GM12878 (cell line): ENCODE data around the gene PIP5KL1. TPM values are rescaled to one million over a fixed set of nuclear protein-coding genes. Genes with fewer than 3 reads are reported as not detected.

Source experiments
- ATAC-seq: fragments of 200-7000 bp; cut with Tn5 transposase; 3 replicates; pipeline ENCODE4 v1.9.1; 2020; ENCODE audit warnings: mild to moderate bottlenecking, moderate library complexity
- BruUV-seq: library from RNA; stranded (reverse); fragments of 400-500 nt; replicated peaks from 2 replicates; lab custom pipeline; 2021; lab: Mats Ljungman, UMichigan
- CTCF ChIA-PET: fragments of 300-600 bp; sonication (Branson Sonifier 250); formaldehyde crosslinking; extraction: SDS; loops from one replicate; lab custom pipeline; 2021; ENCODE audit warnings: inconsistent platforms; lab: Yijun Ruan, JAX
- POLR2A ChIA-PET: fragments of 350-600 bp; formaldehyde crosslinking; extraction: SDS; loops from one replicate; lab custom pipeline; 2021; ENCODE audit warnings: inconsistent platforms; lab: Charles Lee
- RAD21 ChIA-PET: fragments of 300-600 bp; sonication (Branson Sonifier 250); formaldehyde crosslinking; loops from one replicate; lab custom pipeline; 2023; ENCODE audit warnings: antibody characterized with exemption; ENCODE audit not compliant: unreplicated experiment; lab: Charles Lee
- SMC1A ChIA-PET: fragments of 300-600 bp; sonication (Branson Sonifier 250); formaldehyde crosslinking; loops from one replicate; lab custom pipeline; 2023; ENCODE audit not compliant: unreplicated experiment, uncharacterized antibody; lab: Charles Lee
- DNase-seq: peaks from one replicate; pipeline ENCODE4 v3.0.0-alpha.2; 2011; ENCODE audit warnings: low read depth, low spot score
- FAIRE-seq: peaks from 3 replicates; lab custom pipeline; 2011; peaks lifted over from hg19 to GRCh38; lab: Jason Lieb, UNC
- H2AFZ ChIP-seq: 2 replicates; pipeline ENCODE4 v1.6.0; 2011; ENCODE audit warnings: low read depth, low read length, control low read depth; ENCODE audit not compliant: control insufficient read depth
- H3K27ac ChIP-seq: 2 replicates; pipeline ENCODE4 v1.5.1; 2011; ENCODE audit warnings: control low read depth; ENCODE audit not compliant: control insufficient read depth, insufficient read depth
- H3K27me3 ChIP-seq, 2 experiments: replicated peaks in 1 of 2; 2 replicates each; pipeline versions ENCODE4 v1.6.0 to v1.6.1; 2011; ENCODE audit warnings: low read length in 1 of 2; ENCODE audit not compliant: control insufficient read depth in 2 of 2, insufficient read depth in 2 of 2
- H3K36me3 ChIP-seq, 2 experiments: 2 replicates each; pipeline ENCODE4 v1.5.1; 2011; ENCODE audit warnings: low read length in 1 of 2; ENCODE audit not compliant: control insufficient read depth in 2 of 2, insufficient read depth in 2 of 2
- H3K4me1 ChIP-seq: 2 replicates; pipeline ENCODE4 v1.6.1; 2011; ENCODE audit warnings: mild to moderate bottlenecking, low read length, moderate library complexity, mixed read lengths; ENCODE audit not compliant: control insufficient read depth, insufficient read depth
- H3K4me2 ChIP-seq: 2 replicates; pipeline ENCODE4 v1.6.0; 2011; ENCODE audit warnings: control low read depth; ENCODE audit not compliant: control insufficient read depth, insufficient read depth
- H3K4me3 ChIP-seq: fragments of 200-600 bp; sonication (generic); 2 replicates; pipeline ENCODE4 v1.5.1; 2016
- H3K79me2 ChIP-seq: 2 replicates; pipeline ENCODE4 v1.6.0; 2011; ENCODE audit warnings: low read length; ENCODE audit not compliant: control insufficient read depth, insufficient read depth
- H3K9ac ChIP-seq: 2 replicates; pipeline ENCODE4 v1.8.0; 2011; ENCODE audit warnings: low read length, control low read depth, mixed read lengths; ENCODE audit not compliant: control insufficient read depth, insufficient read depth
- H3K9me3 ChIP-seq: replicated peaks from 3 replicates; pipeline ENCODE4 v1.5.1; 2011; ENCODE audit warnings: mild to moderate bottlenecking, low read length; ENCODE audit not compliant: control insufficient read depth, insufficient read depth
- H4K20me1 ChIP-seq: 2 replicates; pipeline ENCODE4 v1.6.0; 2011; ENCODE audit not compliant: control insufficient read depth, insufficient read depth
- EGR1 ChIP-seq, 2 experiments: IDR thresholded peaks; 1 replicate in 1 of 2; 2 replicates in 1 of 2; pipeline ENCODE4 v1.6.1; 2011 to 2012; ENCODE audit warnings: low read depth in 2 of 2, low read length in 2 of 2, borderline replicate concordance in 1 of 2, mild to moderate bottlenecking in 1 of 2, moderate library complexity in 1 of 2
- HDAC6 ChIP-seq: fragments of 200-600 bp; sonication (generic); IDR thresholded peaks from one replicate; pipeline ENCODE4 v1.8.0; 2017; ENCODE audit warnings: antibody characterized with exemption; ENCODE audit not compliant: unreplicated experiment
- MEF2B ChIP-seq: fragments of 450-650 bp; IDR thresholded peaks from 2 replicates; pipeline ENCODE4 v1.6.1; 2018; ENCODE audit warnings: mild to moderate bottlenecking, moderate library complexity; ENCODE audit not compliant: partially characterized antibody, poor library complexity, severe bottlenecking
- MTA3 ChIP-seq: IDR thresholded peaks from 2 replicates; pipeline ENCODE4 v1.6.1; 2012; ENCODE audit warnings: low read length, inconsistent platforms, borderline replicate concordance
- SUZ12 ChIP-seq: fragments of 200-600 bp; sonication (generic); IDR thresholded peaks from one replicate; pipeline ENCODE4 v1.6.1; 2018; ENCODE audit warnings: antibody characterized with exemption, mild to moderate bottlenecking; ENCODE audit not compliant: unreplicated experiment
- ZNF622 ChIP-seq: fragments of 450-650 bp; IDR thresholded peaks from 2 replicates; pipeline ENCODE4 v1.6.1; 2017; ENCODE audit warnings: mild to moderate bottlenecking, inconsistent platforms
- WGBS: methylation state at CpG from one replicate; pipeline ENCODE4 v1.1.6; 2016; ENCODE audit warnings: low lambda C conversion rate; ENCODE audit not compliant: insufficient replicate concordance, insufficient coverage; ENCODE audit errors: missing lambda C conversion rate; 5-methylcytosine and 5-hydroxymethylcytosine counted together
- in situ Hi-C: fragments of 300-500 bp; cut with MboI; formaldehyde crosslinking; loops from 9 replicates; pipeline ENCODE4 v1.14.3; 2018; ENCODE audit warnings: mixed read lengths
- intact Hi-C: fragments of 100-400 bp; cut with micrococcal nuclease; formaldehyde crosslinking; loops from one replicate; pipeline ENCODE4 v1.14.2; 2022; ENCODE audit not compliant: unreplicated experiment
- polyA plus RNA-seq, 11 experiments: library from polyadenylated mRNA; depleted of rRNA in 4 of 11; unstranded in 6 of 11; stranded (reverse) in 5 of 11; fragments of >200 nt; fragmentation: Nextera tagmentation in 4 of 11; fragmentation: Illumina TruSeq in 1 of 11; extraction: Ambion mirVana in 4 of 11; extraction: Trizol in 1 of 11; gene quantifications; 1 replicate in 1 of 11; 2 replicates in 10 of 11; pipeline versions ENCODE4 v1.2.1 to v1.2.3, GENCODE V29; 2011 to 2016; ENCODE audit warnings: inconsistent platforms in 2 of 11, missing spikeins in 2 of 11, low read depth in 1 of 11
- total RNA-seq, 4 experiments: library from RNA; depleted of rRNA in 3 of 4; stranded (reverse); fragments of >200 nt in 3 of 4; fragmentation: Illumina TruSeq in 1 of 4; extraction: Trizol in 1 of 4; gene quantifications; 2 replicates each; pipeline versions ENCODE4 v1.2.1 to v1.2.3, GENCODE V29; 2013 to 2021
- TF ChIP-seq, protein P1 (sequence below): fragments of 450-650 bp; IDR thresholded peaks from 2 replicates; pipeline ENCODE4 v1.6.1; 2016; ENCODE audit warnings: mild to moderate bottlenecking, moderate library complexity, borderline replicate concordance

Gene PIP5KL1
- total and polyA plus RNA-seq, 10 of the 15 experiments (the other 5 are each of a cell fraction or from before 2014, with no cell fraction given): 0.04 to 0.67 (median 0.43) TPM; not detected in 2

DNA sequence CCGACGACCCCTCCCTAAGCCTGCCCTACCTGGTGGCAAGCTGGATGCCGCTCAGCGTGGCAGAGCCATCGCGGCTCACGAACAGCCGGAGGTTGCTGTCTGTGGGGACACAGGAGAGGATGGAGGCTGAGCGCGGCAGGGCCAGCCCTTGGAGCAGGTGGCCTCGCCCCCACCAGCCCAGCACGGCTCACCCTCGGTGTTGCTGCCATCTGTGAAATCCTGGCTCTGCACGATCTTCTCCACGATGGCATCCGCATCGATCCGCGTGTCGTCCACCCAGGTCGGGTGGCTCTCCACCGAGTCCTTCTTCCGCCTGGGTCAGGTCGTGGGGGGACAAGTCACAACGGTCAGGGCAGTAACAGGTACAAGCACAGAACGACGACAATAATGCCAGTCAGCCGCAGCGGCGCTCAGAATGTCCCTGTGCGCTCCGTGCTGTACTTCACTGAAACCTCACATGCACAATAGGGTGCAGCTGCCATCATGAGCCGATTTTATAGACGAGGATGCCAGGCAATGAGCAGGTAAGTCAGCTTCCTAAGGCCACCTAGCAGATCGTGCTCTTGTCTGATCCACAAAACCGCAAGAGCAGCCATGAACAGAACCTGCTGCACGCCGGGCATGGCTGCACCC, 14.1 kb upstream of the PIP5KL1 start:
- FAIRE-seq (no peak), DNase-seq (no peak), ATAC-seq (no peak)
- Histone ChIP-seq H4K20me1 (no peaks in the 10 kb centered on the region), H3K27me3 (no peaks in the 10 kb centered on the region), H3K9me3 (no peaks in the 10 kb centered on the region), H3K4me3 (no peak overlapping the region), H2AFZ (no peak overlapping the region), H3K4me2 (no peak overlapping the region), H3K27ac (no peak overlapping the region), H3K4me1 (peaks cover 7% of the 10 kb centered on the region), H3K9ac (no peak overlapping the region), H3K36me3 (peaks cover 0 to 11% of the 10 kb centered on the region in 2 experiments; a peak in 3 of 4 replicates), H3K79me2 (no peaks in the 10 kb centered on the region)
- WGBS: 95% methylated on average over 32 of the region's 38 CpGs
- no peak for TF ChIP-seq MTA3
- ChIA-PET POLR2A (interaction anchor here (0.5 kb wide), 1 partner anchor 59 kb away, joined by 3 read pairs; no protein-coding TSS in a partner anchor), CTCF (interaction anchor here (1.1 to 7.7 kb wide), 15 partner anchors 7 to 210 kb away, joined by 3 to 261 read pairs (median 5); partner anchors contain the start of genes EEIG1, NAIF1, PIP5KL1 and TOR2A), SMC1A (interaction anchor here (0.5 to 7.2 kb wide), 6 partner anchors 27 to 94 kb away, joined by 3 to 84 read pairs (median 8); no protein-coding TSS in a partner anchor), RAD21 (interaction anchor here (0.5 to 5.0 kb wide), 6 partner anchors 34 to 173 kb away, joined by 3 to 83 read pairs (median 5); partner anchors contain the start of gene EEIG1)
- no TSS peak for BruUV-seq
- in situ Hi-C loops: no loop called here
- intact Hi-C loops: no loop called here

DNA sequence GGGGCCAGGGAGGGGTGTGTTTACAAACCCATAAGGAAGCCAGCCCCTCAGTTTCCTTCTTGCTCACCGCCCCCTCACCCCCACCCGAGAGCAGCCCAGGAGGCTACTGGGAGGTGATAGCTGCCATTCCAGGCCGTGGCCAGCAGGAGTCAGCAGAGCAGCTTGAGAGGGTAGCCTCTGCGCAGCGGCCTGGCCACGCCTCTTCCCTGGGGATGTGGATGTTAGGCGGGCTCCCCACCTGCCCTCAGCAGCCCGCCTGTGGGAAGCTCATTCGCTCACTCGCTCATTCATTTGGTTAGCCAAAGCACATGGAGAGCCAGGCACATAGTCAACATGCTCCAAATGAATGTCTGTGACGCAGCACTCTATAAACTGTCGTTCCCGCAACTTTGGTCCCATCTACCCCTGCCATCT, 13.2 kb upstream of the PIP5KL1 start:
- Histone ChIP-seq H4K20me1 (no peaks in the 10 kb centered on the region), H3K4me1 (peaks cover 7% of the 10 kb centered on the region), H3K27ac (no peak overlapping the region), H3K9ac (no peak overlapping the region), H3K27me3 (no peaks in the 10 kb centered on the region), H3K36me3 (peaks cover 0 to 11% of the 10 kb centered on the region in 2 experiments; a peak in 3 of 4 replicates), H2AFZ (no peak overlapping the region), H3K79me2 (no peaks in the 10 kb centered on the region), H3K4me3 (no peak overlapping the region), H3K4me2 (no peak overlapping the region), H3K9me3 (no peaks in the 10 kb centered on the region)
- FAIRE-seq: peak; percentile 84
- in situ Hi-C loops: no loop called here
- RAD21 ChIA-PET: interaction anchor here (0.9 to 5.0 kb wide), 8 partner anchors 28 to 185 kb away, joined by 3 to 83 read pairs (median 5); partner anchors contain the start of gene EEIG1
- WGBS: 26% methylated on average over 13 of the region's 13 CpGs
- peak; percentile 96 for ATAC-seq
- SMC1A ChIA-PET: interaction anchor here (0.8 to 7.2 kb wide), 12 partner anchors 9 to 181 kb away, joined by 3 to 84 read pairs (median 4); no protein-coding TSS in a partner anchor
- DNase-seq: no peak
- POLR2A ChIA-PET: no interaction called here
- no TSS peak for BruUV-seq
- CTCF ChIA-PET: interaction anchor here (0.6 to 7.7 kb wide), 30 partner anchors 8 to 209 kb away, joined by 3 to 261 read pairs (median 4); partner anchors contain the start of genes EEIG1, NAIF1, PIP5KL1 and TOR2A
- intact Hi-C loops: loop anchor here (1.0 kb wide), 2 partner anchors 92 to 174 kb away; no protein-coding TSS in a partner anchor
- TF ChIP-seq HDAC6: no peak
- TF ChIP-seq EGR1 (IDR thresholded peaks at IDR 0.05; ENCODE audit: borderline replicate concordance in 1 of 2, low read depth in 2 of 2, low read length in 2 of 2): peak in 1 of 2 experiments; percentile 75; a peak in 1 of 3 replicates
- peak; percentile 39 for TF ChIP-seq MEF2B
- no peak for TF ChIP-seq ZNF622
- TF ChIP-seq, protein P1, sequence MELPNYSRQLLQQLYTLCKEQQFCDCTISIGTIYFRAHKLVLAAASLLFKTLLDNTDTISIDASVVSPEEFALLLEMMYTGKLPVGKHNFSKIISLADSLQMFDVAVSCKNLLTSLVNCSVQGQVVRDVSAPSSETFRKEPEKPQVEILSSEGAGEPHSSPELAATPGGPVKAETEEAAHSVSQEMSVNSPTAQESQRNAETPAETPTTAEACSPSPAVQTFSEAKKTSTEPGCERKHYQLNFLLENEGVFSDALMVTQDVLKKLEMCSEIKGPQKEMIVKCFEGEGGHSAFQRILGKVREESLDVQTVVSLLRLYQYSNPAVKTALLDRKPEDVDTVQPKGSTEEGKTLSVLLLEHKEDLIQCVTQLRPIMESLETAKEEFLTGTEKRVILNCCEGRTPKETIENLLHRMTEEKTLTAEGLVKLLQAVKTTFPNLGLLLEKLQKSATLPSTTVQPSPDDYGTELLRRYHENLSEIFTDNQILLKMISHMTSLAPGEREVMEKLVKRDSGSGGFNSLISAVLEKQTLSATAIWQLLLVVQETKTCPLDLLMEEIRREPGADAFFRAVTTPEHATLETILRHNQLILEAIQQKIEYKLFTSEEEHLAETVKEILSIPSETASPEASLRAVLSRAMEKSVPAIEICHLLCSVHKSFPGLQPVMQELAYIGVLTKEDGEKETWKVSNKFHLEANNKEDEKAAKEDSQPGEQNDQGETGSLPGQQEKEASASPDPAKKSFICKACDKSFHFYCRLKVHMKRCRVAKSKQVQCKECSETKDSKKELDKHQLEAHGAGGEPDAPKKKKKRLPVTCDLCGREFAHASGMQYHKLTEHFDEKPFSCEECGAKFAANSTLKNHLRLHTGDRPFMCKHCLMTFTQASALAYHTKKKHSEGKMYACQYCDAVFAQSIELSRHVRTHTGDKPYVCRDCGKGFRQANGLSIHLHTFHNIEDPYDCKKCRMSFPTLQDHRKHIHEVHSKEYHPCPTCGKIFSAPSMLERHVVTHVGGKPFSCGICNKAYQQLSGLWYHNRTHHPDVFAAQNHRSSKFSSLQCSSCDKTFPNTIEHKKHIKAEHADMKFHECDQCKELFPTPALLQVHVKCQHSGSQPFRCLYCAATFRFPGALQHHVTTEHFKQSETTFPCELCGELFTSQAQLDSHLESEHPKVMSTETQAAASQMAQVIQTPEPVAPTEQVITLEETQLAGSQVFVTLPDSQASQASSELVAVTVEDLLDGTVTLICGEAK: no peak
- no peak for TF ChIP-seq SUZ12
